Astrocyte (in vitro differentiated cells and primary cell): ENCODE data around the gene FBXL7.

Source experiments
- EZH2 ChIP-seq: IDR thresholded peaks from 2 replicates; pipeline ENCODE4 v1.6.1; 2012; ENCODE audit warnings: mild to moderate bottlenecking, low read length, inconsistent platforms; ENCODE audit not compliant: insufficient read depth
- TF ChIP-seq, protein P1 (sequence below): IDR thresholded peaks from 2 replicates; pipeline ENCODE4 v1.5.1; 2011; ENCODE audit warnings: low read depth, mild to moderate bottlenecking, inconsistent platforms, low read length, moderate library complexity; ENCODE audit not compliant: insufficient read depth

DNA sequence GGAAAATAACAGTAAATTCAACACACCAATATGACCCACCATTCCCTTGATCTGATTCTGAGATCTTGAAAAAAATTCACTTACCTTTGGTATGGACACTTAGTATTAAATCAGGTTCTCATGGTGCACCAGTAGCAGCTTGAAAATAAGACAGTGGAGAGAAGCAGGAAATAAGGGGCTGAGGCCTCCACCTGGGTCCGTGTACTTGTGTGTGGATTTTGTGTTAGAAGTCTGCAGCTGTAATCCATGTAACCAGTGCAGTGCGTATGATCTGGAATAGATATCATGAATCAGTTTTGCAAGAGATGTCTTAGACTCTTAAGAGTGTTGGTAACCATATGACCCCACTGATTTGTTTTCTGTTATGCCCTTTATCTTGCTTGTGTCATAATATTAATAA, 107.1 kb downstream of the FBXL7 start:
- TF ChIP-seq, protein P1, sequence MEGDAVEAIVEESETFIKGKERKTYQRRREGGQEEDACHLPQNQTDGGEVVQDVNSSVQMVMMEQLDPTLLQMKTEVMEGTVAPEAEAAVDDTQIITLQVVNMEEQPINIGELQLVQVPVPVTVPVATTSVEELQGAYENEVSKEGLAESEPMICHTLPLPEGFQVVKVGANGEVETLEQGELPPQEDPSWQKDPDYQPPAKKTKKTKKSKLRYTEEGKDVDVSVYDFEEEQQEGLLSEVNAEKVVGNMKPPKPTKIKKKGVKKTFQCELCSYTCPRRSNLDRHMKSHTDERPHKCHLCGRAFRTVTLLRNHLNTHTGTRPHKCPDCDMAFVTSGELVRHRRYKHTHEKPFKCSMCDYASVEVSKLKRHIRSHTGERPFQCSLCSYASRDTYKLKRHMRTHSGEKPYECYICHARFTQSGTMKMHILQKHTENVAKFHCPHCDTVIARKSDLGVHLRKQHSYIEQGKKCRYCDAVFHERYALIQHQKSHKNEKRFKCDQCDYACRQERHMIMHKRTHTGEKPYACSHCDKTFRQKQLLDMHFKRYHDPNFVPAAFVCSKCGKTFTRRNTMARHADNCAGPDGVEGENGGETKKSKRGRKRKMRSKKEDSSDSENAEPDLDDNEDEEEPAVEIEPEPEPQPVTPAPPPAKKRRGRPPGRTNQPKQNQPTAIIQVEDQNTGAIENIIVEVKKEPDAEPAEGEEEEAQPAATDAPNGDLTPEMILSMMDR: no peak
- no peak for TF ChIP-seq EZH2
